PC-9 (cell line): ENCODE results near the gene MCC.

ENCODE experiments used
- CTCF ChIP-seq: fragments of 200-600 bp; sonication (generic); conservative IDR thresholded peaks from 2 replicates; pipeline ENCODE4 v1.6.1; 2017; ENCODE audit warnings: mixed run types, antibody characterized with exemption, mild to moderate bottlenecking, moderate library complexity
- EZH2 ChIP-seq: fragments of 200-600 bp; sonication (generic); IDR thresholded peaks from 2 replicates; pipeline ENCODE4 v1.8.0; 2017; ENCODE audit warnings: antibody characterized with exemption, low read depth

DNA sequence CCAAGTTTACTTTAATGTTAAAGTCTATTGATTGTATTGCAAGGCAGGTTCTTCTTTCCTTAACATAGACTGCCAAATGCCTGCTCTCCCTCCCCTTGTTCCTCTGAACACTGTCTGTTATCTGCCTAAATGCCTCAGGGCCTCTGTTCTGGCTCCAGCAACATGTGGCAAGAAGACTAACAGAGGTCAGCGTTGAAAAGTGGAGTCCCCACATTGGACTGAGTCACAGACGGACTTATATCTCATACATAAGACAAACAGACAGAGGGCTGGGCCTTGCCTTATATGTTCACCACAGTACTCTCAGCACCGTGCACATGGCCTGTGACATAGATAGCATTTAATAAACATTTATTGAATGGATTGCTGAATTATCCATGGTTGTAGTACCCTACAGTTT lies 144.9 kb downstream of the MCC start:
- TF ChIP-seq CTCF (no peak), EZH2 (no peak)
